GM12873 (cell line): ENCODE measurements around the gene BPHL.

ENCODE experiments used
- CTCF ChIP-seq: IDR thresholded peaks from 2 replicates; pipeline ENCODE4 v1.5.1; 2012; ENCODE audit warnings: low read depth, mild to moderate bottlenecking, moderate library complexity, low read length, control low read depth; ENCODE audit not compliant: insufficient read depth; ENCODE audit errors: missing control alignments

Gene BPHL

GRCh38 chr6:3175715-3176402 lies 57.3 kb downstream of the BPHL start:
- no peak for TF ChIP-seq CTCF

- TF ChIP-seq CTCF = no peak
Measured at GRCh38 chr6:3176562-3177355, 58.2 kb downstream of the BPHL start.

- no peak for TF ChIP-seq CTCF
Measured at GRCh38 chr6:3181105-3181504, 62.6 kb downstream of the BPHL start.

GRCh38 chr6:3183066-3183465 lies 64.6 kb downstream of the BPHL start:
- no peak for TF ChIP-seq CTCF

GRCh38 chr6:3186974-3187382 lies 68.5 kb downstream of the BPHL start:
- TF ChIP-seq CTCF = no peak

- TF ChIP-seq CTCF = no peak
Measured at GRCh38 chr6:3188262-3188661, 69.8 kb downstream of the BPHL start.

GRCh38 chr6:3190056-3190455 lies 71.5 kb downstream of the BPHL start:
- no peak for TF ChIP-seq CTCF
